PC-3 (cell line): ENCODE results near the gene CRYBG3. TPM values are rescaled to one million over a fixed set of nuclear protein-coding genes. Genes with fewer than 3 reads are reported as not detected.
A peak's percentile ranks its signal among the peaks of the same experiment; 100 is the strongest.

Source experiments
- ATAC-seq: fragments of 200-7000 bp; cut with Tn5 transposase; 2 replicates; pipeline ENCODE4 v1.9.1; 2020; ENCODE audit warnings: mild to moderate bottlenecking, moderate library complexity
- BruUV-seq: library from RNA; stranded (reverse); fragments of 400-500 nt; replicated peaks from 2 replicates; lab custom pipeline; 2021; lab: Mats Ljungman, UMichigan
- CTCF ChIA-PET: fragments of 300-600 bp; sonication (Branson Sonifier 250); formaldehyde crosslinking; loops from one replicate; lab custom pipeline; 2022; ENCODE audit warnings: antibody characterized with exemption; lab: Charles Lee
- POLR2A ChIA-PET: fragments of 300-600 bp; sonication (Branson Sonifier 250); formaldehyde crosslinking; loops from one replicate; lab custom pipeline; 2022; ENCODE audit warnings: antibody characterized with exemption; ENCODE audit not compliant: unreplicated experiment; lab: Charles Lee
- DNase-seq: peaks from one replicate; pipeline ENCODE4 v3.0.0-alpha.2; 2015
- H2AFZ ChIP-seq: fragments of 300-600 bp; sonication (generic); 2 replicates; pipeline ENCODE4 v1.6.0; 2016; ENCODE audit warnings: antibody characterized with exemption, low read length
- H3F3A ChIP-seq: fragments of 300-600 bp; sonication (generic); one replicate; pipeline ENCODE4 v1.6.0; 2017; ENCODE audit warnings: antibody characterized with exemption, low read length, control low read depth, mild to moderate bottlenecking; ENCODE audit not compliant: unreplicated experiment
- H3K27ac ChIP-seq: fragments of 300-600 bp; sonication (generic); 2 replicates; pipeline ENCODE4 v1.5.1; 2016; ENCODE audit warnings: mild to moderate bottlenecking, low read length
- H3K27me3 ChIP-seq: fragments of 300-600 bp; sonication (generic); 2 replicates; pipeline ENCODE4 v1.6.1; 2016; ENCODE audit warnings: low read length, mixed read lengths
- H3K36me3 ChIP-seq: fragments of 300-600 bp; sonication (generic); 2 replicates; pipeline ENCODE4 v1.6.1; 2016; ENCODE audit warnings: low read depth, mixed run types, low read length, mixed read lengths
- H3K4me1 ChIP-seq: fragments of 300-600 bp; sonication (generic); 2 replicates; pipeline ENCODE4 v1.5.1; 2016; ENCODE audit warnings: low read length; ENCODE audit not compliant: insufficient read depth
- H3K4me2 ChIP-seq: fragments of 300-600 bp; sonication (generic); 2 replicates; pipeline ENCODE4 v1.6.0; 2016; ENCODE audit warnings: low read length
- H3K4me3 ChIP-seq: fragments of 300-600 bp; sonication (generic); 2 replicates; pipeline ENCODE4 v1.5.1; 2016; ENCODE audit warnings: mild to moderate bottlenecking, low read length, mixed read lengths
- H3K79me2 ChIP-seq: fragments of 300-600 bp; sonication (generic); 2 replicates; pipeline ENCODE4 v1.6.1; 2017; ENCODE audit warnings: low read length, mixed read lengths
- H3K9ac ChIP-seq: fragments of 300-600 bp; sonication (generic); 2 replicates; pipeline ENCODE4 v1.6.0; 2016; ENCODE audit warnings: mild to moderate bottlenecking, low read length
- H3K9me2 ChIP-seq: fragments of 300-600 bp; sonication (generic); replicated peaks from 2 replicates; pipeline ENCODE4 v1.6.1; 2016; ENCODE audit warnings: mixed run types, low read length, mixed read lengths
- H3K9me3 ChIP-seq: fragments of 300-600 bp; sonication (generic); 2 replicates; pipeline ENCODE4 v1.6.1; 2016; ENCODE audit warnings: low read length, mixed read lengths
- H4K20me1 ChIP-seq: fragments of 300-600 bp; sonication (generic); 2 replicates; pipeline ENCODE4 v1.6.1; 2016; ENCODE audit warnings: low read length, mixed read lengths
- EZH2 ChIP-seq: fragments of 300-600 bp; sonication (generic); IDR thresholded peaks from one replicate; pipeline ENCODE4 v1.6.1; 2017; ENCODE audit warnings: antibody characterized with exemption, mild to moderate bottlenecking, low read length; ENCODE audit not compliant: unreplicated experiment
- EZH2phosphoT487 ChIP-seq: fragments of 300-600 bp; sonication (generic); IDR thresholded peaks from 2 replicates; pipeline ENCODE4 v1.6.1; 2018; ENCODE audit warnings: mild to moderate bottlenecking, antibody characterized with exemption, low read length, borderline replicate concordance
- intact Hi-C: fragments of 100-400 bp; cut with micrococcal nuclease; formaldehyde crosslinking; loops from 2 replicates; pipeline ENCODE4 v1.9.0; 2023
- total RNA-seq: library from RNA; depleted of rRNA; stranded (reverse); fragments of >200 nt; gene quantifications from 2 replicates; pipeline ENCODE4 v1.2.3, GENCODE V29; 2014
- TF ChIP-seq, protein P1 (sequence below): fragments of 300-600 bp; sonication (generic); conservative IDR thresholded peaks from 2 replicates; pipeline ENCODE4 v1.5.1; 2017; ENCODE audit warnings: antibody characterized with exemption, low read depth, mild to moderate bottlenecking, low read length

CRYBG3 gene
- total RNA-seq, 1 experiment from 2014 or later = 11.4 TPM

DNA sequence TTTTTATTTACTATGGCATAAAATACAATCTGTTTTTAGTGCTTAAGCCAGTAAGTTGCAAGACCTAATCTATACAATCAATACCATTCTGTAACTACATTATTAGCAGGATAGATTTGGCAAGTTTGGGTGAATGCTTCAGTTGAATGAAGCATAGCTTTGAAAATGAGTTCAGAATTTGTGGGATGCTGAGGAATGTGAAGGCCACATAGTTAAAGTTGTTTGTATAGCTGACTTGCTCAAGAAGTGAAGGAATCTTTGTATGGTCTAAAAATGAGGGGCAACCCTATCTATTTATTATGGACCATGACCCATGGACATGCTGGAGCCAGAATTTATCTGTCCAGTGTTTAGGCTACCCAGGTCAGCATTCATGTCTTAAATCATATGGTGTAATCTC is 58.5 kb downstream of the CRYBG3 start:
- Histone ChIP-seq H2AFZ (no peak overlapping the region), H3K9me3 (no peaks in the 10 kb centered on the region), H3K79me2 (no peaks in the 10 kb centered on the region), H3K4me3 (no peak overlapping the region), H3K36me3 (no peaks in the 10 kb centered on the region), H3F3A (peaks cover 10% of the 10 kb centered on the region), H3K4me1 (peaks cover 26% of the 10 kb centered on the region), H3K27me3 (no peaks in the 10 kb centered on the region), H3K9ac (no peak overlapping the region), H3K9me2 (no peaks in the 10 kb centered on the region), H3K27ac (no peak overlapping the region), H3K4me2 (no peak overlapping the region), H4K20me1 (peaks cover 7% of the 10 kb centered on the region; the same call in 1 of the 2 replicates)
- DNase-seq = no peak
- TF ChIP-seq, protein P1, sequence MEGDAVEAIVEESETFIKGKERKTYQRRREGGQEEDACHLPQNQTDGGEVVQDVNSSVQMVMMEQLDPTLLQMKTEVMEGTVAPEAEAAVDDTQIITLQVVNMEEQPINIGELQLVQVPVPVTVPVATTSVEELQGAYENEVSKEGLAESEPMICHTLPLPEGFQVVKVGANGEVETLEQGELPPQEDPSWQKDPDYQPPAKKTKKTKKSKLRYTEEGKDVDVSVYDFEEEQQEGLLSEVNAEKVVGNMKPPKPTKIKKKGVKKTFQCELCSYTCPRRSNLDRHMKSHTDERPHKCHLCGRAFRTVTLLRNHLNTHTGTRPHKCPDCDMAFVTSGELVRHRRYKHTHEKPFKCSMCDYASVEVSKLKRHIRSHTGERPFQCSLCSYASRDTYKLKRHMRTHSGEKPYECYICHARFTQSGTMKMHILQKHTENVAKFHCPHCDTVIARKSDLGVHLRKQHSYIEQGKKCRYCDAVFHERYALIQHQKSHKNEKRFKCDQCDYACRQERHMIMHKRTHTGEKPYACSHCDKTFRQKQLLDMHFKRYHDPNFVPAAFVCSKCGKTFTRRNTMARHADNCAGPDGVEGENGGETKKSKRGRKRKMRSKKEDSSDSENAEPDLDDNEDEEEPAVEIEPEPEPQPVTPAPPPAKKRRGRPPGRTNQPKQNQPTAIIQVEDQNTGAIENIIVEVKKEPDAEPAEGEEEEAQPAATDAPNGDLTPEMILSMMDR = no peak
- TF ChIP-seq EZH2phosphoT487 (no peak), EZH2 (no peak)
- ChIA-PET POLR2A (no interaction called here), CTCF (no interaction called here)
- BruUV-seq = no TSS peak
- ATAC-seq = no peak
- intact Hi-C loops = loop anchor here (5.0 kb wide), 5 partner anchors 57 to 642 kb away; partner anchors contain the start of genes CLDND1 and RIOX2

DNA sequence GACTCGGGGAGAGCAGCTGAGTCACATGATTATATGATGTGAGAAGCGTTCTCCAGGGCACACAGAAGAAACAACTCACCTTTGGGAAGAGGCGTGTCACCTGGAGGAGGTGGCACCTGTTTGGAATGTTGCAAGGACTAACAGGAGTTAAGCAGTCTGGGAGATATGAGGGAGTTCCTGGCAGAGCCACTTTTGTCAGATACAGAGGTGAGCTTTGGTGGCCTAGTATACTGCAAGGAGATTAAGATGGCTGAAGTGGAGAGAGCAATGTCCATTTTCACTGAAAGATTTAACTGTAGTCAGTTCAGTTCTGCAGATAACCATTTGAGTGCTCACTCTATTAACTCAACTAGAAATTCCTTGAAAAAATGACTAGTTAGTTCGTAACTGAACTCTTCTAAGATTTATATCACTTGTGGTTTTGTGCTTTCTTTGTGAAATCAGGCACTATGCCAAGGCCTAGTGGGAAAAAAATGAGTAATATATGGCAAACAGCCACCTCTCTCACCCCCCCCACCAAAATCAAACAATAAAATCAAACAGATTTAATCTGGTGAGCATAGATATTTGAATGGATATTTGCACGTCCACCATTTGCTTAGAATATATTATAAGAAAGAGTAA is 61.3 kb downstream of the CRYBG3 start:
- Histone ChIP-seq H3K4me1 (peaks cover 26% of the 10 kb centered on the region), H3K9me3 (no peaks in the 10 kb centered on the region), H3K36me3 (no peaks in the 10 kb centered on the region), H3K9ac (peak overlapping the region; percentile 51), H3K27ac (peak overlapping the region; percentile 90), H4K20me1 (peaks cover 7% of the 10 kb centered on the region; the same call in 1 of the 2 replicates), H3K9me2 (no peaks in the 10 kb centered on the region), H3K4me3 (peak overlapping the region; percentile 54), H3K27me3 (no peaks in the 10 kb centered on the region), H3K79me2 (no peaks in the 10 kb centered on the region), H3K4me2 (peak overlapping the region; percentile 82), H2AFZ (0 out of 2 replicates have a peak overlapping the region, but pooled peaks have one; percentile 34), H3F3A (peaks cover 10% of the 10 kb centered on the region)
- ChIA-PET POLR2A (no interaction called here), CTCF (no interaction called here)
- BruUV-seq = no TSS peak
- peak; percentile 92 for ATAC-seq
- intact Hi-C loops = loop anchor here (1.0 to 5.0 kb wide), 7 partner anchors 11 to 639 kb away; partner anchors contain the start of genes CLDND1, CRYBG3 and RIOX2
- peak; percentile 92 for DNase-seq
- TF ChIP-seq EZH2 (no peak), EZH2phosphoT487 (no peak)
- TF ChIP-seq, protein P1 = no peak

DNA sequence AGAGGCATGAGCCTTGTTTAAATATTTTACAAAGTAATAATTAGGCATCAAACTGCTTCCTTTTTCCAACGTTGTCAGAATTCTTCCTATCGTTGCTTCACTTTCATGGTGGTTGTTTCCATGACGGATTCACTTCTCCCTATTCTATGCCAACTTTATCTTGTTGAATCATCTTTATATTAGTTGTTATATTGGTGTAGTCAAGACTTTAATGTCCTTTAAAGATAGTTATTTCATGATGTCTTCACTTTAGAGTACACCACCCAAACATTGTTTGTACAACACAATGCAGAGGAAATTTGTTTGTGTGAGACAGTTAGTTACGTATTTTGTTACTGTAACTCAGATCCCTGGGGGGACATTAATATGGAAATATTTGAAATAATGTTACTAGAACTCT is 61.9 kb downstream of the CRYBG3 start:
- ATAC-seq (peak; percentile 70), DNase-seq (peak; percentile 53)
- ChIA-PET CTCF (no interaction called here), POLR2A (no interaction called here)
- BruUV-seq = no TSS peak
- Histone ChIP-seq H3K4me2 (peak overlapping the region; percentile 82), H4K20me1 (peaks cover 7% of the 10 kb centered on the region; the same call in 1 of the 2 replicates), H3K27me3 (no peaks in the 10 kb centered on the region), H3K9ac (peak overlapping the region; percentile 51), H3K36me3 (no peaks in the 10 kb centered on the region), H3K79me2 (no peaks in the 10 kb centered on the region), H2AFZ (peak overlapping the region; percentile 34; the same call in 1 of the 2 replicates), H3K9me3 (no peaks in the 10 kb centered on the region), H3K4me3 (peak overlapping the region; percentile 54), H3F3A (peaks cover 10% of the 10 kb centered on the region), H3K27ac (peak overlapping the region; percentile 90), H3K4me1 (peaks cover 26% of the 10 kb centered on the region), H3K9me2 (no peaks in the 10 kb centered on the region)
- TF ChIP-seq, protein P1 = no peak
- TF ChIP-seq EZH2 = no peak
- no peak for TF ChIP-seq EZH2phosphoT487
- intact Hi-C loops = loop anchor here (1.0 to 5.0 kb wide), 7 partner anchors 11 to 639 kb away; partner anchors contain the start of genes CLDND1, CRYBG3 and RIOX2
